Measurements from ENCODE around the gene CD69.

The CD69 gene

DNA sequence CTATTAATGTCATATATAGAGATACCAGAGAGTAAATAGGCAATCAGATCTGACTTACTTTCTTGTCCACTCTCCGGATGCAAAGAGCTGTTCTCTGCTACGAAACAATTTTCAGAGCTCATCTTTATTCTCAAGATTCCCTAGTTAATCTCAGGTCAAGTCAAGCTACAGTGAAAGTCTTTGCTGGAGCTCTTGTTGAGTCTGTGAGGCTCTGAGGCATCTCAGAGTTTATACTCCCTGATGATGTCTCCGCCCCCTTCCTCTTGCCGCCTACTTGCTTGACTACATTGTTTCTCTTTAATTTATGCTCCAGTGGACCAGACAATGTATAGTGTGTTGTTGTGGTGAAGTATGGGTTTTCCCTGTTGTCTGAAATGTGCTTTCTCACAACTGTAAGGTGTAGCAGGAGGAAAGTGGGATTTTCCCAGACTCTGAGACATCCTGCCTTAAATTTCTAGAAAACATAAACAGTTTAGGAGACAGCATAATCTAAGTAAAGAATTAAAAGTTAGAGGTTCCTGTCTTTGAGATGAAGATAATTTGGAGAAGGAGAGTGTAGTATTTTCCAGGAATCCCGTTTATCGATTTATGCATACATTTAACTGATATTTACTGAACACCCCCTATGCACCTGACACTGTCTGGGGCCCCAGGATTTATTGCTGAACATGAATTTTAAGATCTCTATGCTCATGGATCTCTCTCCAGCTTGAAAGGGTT, at the start of gene CD69:
Gene CD69 (minus strand): TSS at position 203 of the 720 bp plus-strand sequence. CDS start 81 bp downstream, at position 122.
- DNase-seq (ENCODE audit: low read depth in 1 of 2, low spot score in 1 of 2) = peak; percentile 47 to 63

DNA sequence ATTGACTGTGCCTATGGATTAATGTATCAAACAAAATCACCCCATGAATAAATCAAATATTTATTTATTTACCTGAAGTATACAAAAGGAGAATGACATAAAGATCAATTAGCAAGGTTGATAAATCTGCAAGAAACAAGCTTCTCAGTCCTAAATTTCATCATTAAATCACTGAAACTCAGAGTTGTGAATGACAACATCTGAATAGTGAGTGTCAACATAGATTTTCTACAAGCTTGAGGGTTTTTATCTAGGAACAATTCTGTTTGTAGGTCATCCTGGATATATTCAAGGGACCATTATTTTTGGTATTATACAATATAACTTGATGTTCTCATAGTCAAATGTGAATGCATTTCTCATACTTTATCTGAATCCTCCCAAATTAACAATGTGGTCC, 49.2 kb upstream of the CD69 start:
- no peak for DNase-seq (ENCODE audit: low read depth in 1 of 2, low spot score in 1 of 2)

- DNase-seq (ENCODE audit: low read depth in 1 of 2, low spot score in 1 of 2) = no peak
These were observed 48.6 kb upstream of the CD69 start for GRCh38 chr12:9809338-9809737.

- no peak for DNase-seq (ENCODE audit: low read depth in 1 of 2, low spot score in 1 of 2)
These were observed 47.8 kb upstream of the CD69 start for GRCh38 chr12:9808504-9808903.

- no peak for DNase-seq (ENCODE audit: low read depth in 1 of 2, low spot score in 1 of 2)
These were observed 46.0 kb upstream of the CD69 start for GRCh38 chr12:9806714-9807113.

GRCh38 chr12:9805883-9806282, 45.2 kb upstream of the CD69 start:
- DNase-seq (ENCODE audit: low read depth in 1 of 2, low spot score in 1 of 2) = no peak

GRCh38 chr12:9799961-9800360, 39.3 kb upstream of the CD69 start:
- no peak for DNase-seq (ENCODE audit: low read depth in 1 of 2, low spot score in 1 of 2)

GRCh38 chr12:9797722-9798619, 37.3 kb upstream of the CD69 start:
- DNase-seq (ENCODE audit: low read depth in 1 of 2, low spot score in 1 of 2) = peak; percentile 5 to 45

- no peak for DNase-seq (ENCODE audit: low read depth in 1 of 2, low spot score in 1 of 2)
These were observed 36.3 kb upstream of the CD69 start for GRCh38 chr12:9796971-9797370.

DNA sequence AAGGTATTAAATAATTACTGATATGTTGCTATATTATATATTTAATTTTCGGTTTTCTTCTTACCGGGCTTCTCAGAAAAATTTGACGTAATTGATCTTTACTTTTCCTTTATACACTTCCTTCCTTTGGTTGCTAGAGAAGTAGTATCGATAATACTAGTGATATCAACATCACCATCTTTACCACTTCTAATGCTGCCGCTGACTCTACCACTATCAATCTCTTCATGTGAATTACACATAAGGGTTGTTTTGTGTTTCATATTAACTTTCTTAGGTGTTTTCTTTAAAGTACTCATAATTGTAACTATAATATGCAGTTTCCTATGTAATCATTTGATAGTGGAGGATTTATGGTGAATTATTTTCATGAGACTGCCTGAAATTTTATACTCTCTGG, 35.6 kb upstream of the CD69 start:
- no peak for DNase-seq (ENCODE audit: low read depth in 1 of 2, low spot score in 1 of 2)

DNA sequence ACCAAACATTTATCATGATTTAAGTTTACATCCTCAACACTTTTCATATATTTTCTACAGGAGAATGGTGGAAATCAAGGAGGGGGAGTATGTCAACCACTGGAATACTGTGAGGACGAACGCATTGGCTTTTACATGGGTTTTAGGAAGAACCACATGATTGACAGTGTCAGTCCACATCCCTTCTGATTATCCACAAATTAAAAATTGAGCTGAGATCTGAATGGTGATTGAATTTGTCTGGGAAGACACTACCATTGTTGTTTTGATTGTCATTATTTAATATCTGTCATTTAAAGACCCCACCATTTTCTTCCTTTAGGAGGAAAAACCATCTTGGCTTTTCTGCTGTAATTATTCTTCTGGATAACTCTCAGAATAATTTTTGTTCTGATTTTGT, 35.2 kb upstream of the CD69 start:
- no peak for DNase-seq (ENCODE audit: low read depth in 1 of 2, low spot score in 1 of 2)

DNA sequence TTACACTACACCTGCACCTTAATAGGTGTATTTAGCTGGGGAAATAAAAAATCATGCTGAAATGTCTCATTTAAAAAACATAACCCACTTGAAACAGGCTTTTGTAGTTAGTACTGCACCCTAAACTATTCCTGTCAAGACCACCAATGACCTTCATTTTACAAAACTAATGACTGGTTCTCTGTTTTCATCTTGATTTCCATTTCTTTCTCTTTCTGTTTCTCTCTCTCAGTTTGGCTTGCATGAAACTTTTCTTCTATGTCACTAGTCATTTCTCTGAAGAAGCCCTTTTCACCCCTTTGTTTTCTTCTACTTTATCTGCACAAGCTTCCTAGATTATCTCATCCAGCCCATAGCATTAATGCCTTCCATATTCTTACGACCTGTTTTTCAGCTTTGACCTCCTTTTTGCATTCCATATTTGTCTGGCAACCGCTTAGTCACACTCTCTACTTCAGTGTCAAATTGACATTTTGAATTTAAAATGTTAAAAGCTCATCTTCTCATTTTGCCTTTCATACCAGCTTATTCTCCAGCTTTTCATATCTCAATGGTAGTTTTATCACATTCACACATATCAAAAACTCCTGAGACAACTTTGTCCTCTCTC, 33.9 kb upstream of the CD69 start:
- DNase-seq (ENCODE audit: low read depth in 1 of 2, low spot score in 1 of 2) = no peak

- no peak for DNase-seq (ENCODE audit: low read depth in 1 of 2, low spot score in 1 of 2)
These were observed 33.2 kb upstream of the CD69 start for GRCh38 chr12:9793779-9794395.

DNA sequence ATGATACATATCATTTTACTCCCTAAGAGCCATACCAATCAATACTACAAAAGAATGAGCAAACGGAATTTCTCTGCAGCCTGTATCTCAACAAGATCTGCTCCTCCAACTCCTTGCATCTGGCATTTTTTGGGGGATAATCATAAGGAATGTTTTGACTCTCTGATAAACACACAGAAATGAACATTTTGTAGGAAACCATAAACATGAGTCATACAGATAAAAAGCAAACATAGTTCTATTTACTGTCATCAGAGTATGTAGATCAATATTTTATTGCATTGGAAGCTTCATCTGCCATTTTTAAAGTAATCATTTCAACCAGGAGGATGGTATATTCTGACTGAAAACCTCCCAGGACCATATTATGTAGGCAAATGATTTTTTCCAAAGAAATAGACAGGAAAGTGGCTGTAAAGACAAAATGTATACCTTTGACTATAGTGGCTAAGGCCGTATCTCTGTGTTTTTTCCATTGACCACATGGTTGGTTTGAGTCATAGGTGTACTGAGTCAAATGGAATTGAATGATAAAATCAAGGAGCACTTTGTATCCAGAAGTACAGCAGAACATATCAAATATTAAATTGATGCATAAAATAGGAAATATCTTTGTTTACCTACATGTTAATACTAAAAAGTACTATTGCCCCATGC, 32.4 kb upstream of the CD69 start:
- DNase-seq (ENCODE audit: low read depth in 1 of 2, low spot score in 1 of 2) = no peak

DNA sequence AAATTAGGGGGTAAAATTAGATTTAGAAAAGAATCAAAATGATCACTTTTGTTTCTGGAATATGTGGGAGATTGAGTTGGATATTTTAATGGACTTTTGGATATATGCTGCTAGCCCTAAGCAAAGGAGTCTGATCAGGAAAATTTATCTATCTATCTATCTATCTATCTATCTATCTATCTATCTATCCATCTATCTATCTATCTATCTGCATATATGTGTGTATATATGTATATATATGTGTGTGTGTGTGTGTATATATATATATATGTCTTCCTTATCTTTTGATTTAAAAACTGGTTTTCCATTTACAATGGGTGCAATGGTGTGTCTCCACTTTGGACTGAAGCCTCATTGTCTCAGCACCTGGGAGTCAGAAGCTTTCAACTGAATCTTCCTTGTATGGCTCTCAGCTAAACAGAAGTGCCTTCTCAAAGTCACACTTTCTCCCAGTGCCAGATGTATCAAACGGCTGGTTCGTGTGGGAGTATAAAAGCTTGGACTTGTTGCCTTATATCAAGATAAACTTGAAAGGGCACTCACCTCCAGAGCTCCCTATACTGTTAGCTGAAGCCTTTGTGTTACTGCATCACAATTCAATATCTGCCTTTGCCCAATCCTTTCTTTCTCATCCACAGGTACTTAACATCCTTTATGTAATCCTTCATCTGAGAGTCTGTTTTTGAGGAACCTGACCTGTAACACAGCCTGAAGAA, 31.6 kb upstream of the CD69 start:
- DNase-seq (ENCODE audit: low read depth in 1 of 2, low spot score in 1 of 2) = no peak

DNA sequence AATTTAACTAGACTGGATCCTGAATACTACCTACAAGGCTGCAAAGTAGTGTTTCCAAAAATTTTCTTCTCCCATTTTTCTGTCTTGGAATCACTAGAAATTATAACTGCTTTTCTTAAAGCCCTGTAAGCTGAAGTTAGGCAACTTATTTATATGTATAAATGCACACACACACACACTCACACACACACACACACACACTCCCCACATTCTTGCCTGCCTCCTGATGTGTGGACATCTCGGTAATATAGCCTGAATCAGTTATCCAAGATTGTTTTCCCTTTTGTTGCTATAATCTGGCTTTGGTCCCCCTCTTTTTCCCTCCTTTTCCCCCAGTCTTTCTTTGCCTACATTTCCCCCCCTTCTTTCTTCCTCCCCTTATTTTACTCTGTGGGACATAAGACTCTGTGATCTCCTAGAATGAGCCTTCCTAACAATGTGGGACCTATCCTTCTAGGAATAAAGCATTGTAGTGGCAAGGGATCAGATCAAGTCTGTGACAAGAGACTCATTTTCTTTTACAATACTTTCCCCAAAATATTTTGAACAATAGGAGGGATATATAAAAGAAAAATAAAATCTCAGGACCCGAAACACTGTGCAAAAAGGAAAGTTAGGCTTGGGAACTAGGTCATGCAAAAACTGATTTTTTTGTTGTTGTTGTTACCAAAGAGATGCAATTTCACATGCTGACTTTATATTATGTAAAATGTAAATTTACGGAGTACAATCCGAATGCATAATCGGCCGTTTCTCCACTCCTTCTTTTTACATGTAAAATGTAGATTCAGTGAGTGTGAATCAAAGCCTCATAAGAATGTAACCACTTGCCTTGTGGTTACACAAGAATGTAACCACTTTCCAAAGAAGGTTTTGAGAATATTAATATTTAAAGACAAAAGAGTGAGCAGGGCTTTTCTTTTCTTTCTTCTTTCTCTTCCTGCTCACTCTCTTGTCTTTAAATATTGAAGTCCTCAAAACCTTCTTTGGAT, 26.3 kb upstream of the CD69 start:
- no peak for DNase-seq (ENCODE audit: low read depth in 1 of 2, low spot score in 1 of 2)

DNA sequence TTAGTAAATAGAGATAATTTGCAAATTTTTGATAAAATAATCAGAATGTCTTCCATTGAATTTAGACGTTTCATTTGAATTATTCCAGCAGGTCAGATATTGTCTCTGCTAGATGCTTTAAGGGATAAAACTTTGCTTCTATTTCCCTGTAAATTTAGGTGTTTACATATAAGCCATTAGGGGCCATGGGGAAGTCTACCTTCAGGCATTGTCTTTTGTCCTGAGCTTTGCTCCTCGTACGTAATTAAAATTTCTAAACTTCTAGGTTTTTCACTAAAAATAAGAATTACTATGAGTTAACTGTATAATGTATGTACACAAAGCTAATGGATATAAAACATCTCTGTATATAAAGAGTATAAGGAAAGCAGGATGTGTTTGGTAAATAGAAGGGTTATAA, 24.1 kb upstream of the CD69 start:
- no peak for DNase-seq (ENCODE audit: low read depth in 1 of 2, low spot score in 1 of 2)

DNA sequence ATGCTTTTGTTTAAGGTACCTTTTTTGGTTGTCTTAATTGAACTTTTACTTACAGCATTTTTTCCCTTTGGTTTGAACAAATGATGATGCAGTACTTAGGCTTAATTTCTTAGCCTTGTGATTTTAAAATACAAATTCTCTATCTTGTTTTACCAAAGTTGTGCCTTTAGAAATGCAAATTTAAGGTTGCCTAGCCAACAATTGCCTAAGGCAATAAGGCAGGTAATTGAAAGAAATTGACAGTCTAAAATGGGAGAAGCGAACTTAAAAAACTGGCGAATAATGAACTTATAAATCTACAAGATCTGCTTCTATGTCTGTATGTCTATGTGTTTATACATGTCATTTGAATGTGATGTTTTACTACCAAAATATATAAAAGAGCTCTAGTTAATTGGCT, 23.6 kb upstream of the CD69 start:
- DNase-seq (ENCODE audit: low read depth in 1 of 2, low spot score in 1 of 2) = no peak

All from stimulated activated CD4-positive, alpha-beta T cell treated with anti-CD3 and anti-CD28 coated beads, Interleukin-15, amount 100 ng/mL, for 1 hour (primary cell).